GM19467 (cell line): ENCODE results near the gene HIVEP3.
"Not testable (repeated sequence)": the region's sequence is repeated elsewhere in the genome, so short reads cannot be mapped to it uniquely, and the experiment has no call there.

ENCODE experiments used
- ATAC-seq: cut with Tn5 transposase; IDR thresholded peaks from one replicate; pipeline ENCODE4 v1.9.1; 2021; ENCODE audit warnings: mild to moderate bottlenecking, moderate library complexity; ENCODE audit not compliant: unreplicated experiment

HIVEP3 gene

DNA sequence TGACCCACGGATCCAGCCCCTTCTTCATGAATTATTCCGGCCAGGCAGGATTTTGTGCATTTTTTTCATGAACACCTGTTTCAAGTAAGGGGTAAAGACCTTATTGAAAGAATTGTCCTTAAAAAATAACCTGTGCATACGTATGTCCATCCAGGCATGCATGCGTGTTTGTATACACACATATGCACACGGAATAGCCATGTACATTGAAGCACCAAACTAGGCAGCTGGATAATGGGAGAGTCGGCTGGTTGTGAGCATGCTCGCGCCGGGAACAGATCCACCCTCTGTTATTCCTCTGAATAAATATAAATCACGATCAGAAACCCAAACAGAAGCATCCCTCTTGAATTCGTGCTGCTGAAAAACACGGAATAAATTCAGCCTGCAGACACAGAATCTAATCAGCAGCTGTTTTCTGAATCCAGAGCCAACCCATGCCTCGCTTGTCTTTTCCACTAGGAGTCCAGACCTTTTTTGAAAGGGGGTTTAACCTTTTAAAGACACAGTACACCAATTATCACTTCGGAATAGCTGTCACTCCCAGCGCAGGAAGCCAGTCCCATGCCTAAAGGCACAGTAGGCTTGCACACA, at the start of gene HIVEP3:
TSS of gene HIVEP3 (minus strand) at position 473 of the 594 bp plus-strand sequence.
- ATAC-seq: no peak

DNA sequence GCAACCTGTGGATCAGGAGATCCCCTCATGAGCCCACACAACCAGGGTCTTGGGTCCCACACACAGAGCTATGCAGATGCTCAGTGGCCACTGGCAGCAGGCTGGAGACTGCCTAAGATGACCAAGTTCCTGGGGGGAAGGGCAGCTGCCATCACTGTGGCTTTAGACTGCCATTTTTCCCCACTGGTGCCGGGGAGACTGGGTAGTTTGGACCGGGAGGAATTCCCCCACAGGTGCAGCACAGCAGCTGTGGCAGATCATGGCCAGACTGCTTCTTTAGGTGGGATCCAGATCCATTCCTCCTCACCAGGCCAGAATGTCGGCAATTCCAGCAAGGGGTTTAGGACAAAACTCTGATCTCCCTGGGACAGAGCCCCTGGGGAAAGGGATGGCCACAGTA, 45.7 kb upstream of the HIVEP3 start:
- ATAC-seq: no peak

DNA sequence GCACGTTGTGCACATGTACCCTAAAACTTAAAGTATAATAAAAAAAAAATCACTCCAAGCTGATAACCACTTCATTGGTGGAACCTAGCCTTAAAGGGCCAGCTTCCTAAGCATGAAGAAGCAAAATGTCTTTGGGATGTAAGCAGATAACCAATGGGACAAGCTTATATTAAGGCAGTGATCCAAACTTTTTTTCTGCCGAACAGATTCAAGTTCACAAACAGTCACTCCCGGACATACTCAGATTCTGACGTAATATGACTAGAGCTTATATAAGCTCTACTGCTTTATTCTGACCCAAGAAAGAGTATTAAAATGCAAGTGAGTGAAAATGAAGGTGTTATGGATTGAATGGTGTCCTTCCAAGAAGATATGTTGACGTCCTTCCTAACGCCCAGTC, 44.9 kb upstream of the HIVEP3 start:
- no peak for ATAC-seq

GRCh38 chr1:41958015-41958673, 39.4 kb upstream of the HIVEP3 start:
- no peak for ATAC-seq

DNA sequence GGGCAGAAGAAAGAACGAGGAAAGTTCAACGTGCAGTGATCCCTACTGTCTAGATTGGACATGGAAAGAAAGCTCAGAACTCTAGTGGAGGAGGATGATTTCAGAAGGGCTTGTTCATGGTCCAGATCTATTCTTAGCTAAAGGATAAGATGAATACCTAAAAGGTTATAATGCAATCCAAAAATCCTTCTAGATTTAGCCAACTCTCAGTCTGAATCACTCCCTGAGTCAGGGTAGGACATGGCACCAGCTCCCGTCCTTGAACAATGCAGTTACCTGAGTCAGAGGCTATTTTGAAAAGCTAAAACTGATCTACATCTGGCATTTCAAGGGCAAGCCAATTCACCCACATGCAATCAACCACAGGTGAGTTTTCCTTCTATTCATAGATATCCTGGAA, 38.8 kb upstream of the HIVEP3 start:
- no peak for ATAC-seq

- ATAC-seq: no peak
Observed at GRCh38 chr1:41955461-41956159, 36.9 kb upstream of the HIVEP3 start.

DNA sequence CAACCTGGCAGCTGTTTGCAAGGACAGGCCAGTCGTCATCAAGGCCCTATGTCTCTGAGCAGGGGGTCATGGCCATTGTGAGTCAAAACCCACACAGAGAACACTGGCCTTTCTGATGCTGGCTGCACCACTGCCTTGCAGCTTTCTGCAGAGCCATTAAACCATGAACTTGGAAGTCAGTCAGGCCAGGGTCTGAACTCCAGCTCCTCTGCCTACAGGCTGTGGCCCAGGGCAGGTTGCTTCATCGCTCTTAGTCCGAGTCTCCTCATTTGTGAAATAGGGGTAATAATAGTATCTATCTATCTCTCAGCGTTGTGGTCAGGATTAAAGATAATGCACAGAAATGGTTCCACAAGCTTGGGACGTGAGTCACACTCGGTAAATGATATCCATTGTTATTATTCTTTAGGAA, 35.8 kb upstream of the HIVEP3 start:
- ATAC-seq: no peak

DNA sequence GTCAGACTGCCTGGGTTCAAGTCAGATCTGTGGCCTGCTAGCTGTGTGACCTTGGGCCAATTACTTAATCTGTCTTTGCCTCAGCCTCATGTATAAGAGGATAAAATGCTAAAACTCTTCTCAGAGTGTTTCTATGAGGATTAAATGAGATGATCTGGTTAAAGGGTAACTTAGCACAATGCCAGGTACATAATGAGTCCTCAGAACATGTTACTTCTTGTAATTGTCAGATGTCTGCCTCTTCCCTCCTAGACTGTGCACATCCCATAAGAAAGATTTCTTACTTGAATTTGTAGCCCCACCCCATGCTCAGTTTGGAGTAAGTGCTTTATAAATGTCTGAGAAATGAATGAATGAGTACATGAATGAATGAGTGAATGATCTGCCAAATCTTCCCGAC, 34.6 kb upstream of the HIVEP3 start:
- ATAC-seq: no peak

GRCh38 chr1:41952208-41952607, 33.5 kb upstream of the HIVEP3 start:
- ATAC-seq: no peak

- ATAC-seq: not testable (repeated sequence)
Observed at GRCh38 chr1:41951492-41951891, 32.8 kb upstream of the HIVEP3 start.

GRCh38 chr1:41950820-41951219, 32.1 kb upstream of the HIVEP3 start:
- no peak for ATAC-seq

- not testable (repeated sequence) for ATAC-seq
Observed at GRCh38 chr1:41945946-41946345, 27.2 kb upstream of the HIVEP3 start.

DNA sequence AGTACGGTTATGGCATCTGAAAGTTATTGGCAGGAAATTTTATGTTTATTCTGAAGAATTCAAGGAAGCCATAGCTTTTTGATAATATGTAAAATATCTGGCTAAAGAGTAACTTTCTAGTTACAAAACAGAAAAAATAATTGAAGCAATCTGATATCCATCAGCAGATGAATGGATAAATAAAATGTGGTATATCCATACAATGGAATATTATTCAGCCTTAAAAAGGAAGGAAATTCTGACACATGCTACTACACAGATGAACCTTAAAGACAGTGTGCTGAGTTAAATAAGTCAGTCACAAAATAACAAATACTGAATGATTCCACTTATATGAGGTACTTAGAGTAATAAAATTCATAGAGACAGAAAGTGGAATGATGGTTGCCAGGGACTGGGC, 25.0 kb upstream of the HIVEP3 start:
- ATAC-seq: no peak

DNA sequence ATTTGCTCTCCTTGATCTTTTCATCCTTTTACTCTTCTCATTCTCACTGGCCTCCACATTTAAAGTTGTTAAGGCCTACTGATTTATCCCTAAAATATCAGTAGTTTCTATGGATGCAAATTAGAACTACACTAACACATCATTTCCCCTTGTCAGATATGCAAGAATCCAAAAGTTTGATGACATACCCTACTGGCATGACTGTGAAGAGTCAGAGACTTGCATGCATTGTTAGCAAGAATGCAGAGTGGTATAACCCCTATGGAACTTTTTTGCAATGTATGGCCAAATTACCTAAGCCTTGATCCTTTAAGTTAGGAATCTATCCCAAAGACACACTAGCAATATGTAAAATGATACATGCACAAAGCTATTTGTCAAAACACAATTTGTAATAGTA, 23.6 kb upstream of the HIVEP3 start:
- ATAC-seq: no peak

DNA sequence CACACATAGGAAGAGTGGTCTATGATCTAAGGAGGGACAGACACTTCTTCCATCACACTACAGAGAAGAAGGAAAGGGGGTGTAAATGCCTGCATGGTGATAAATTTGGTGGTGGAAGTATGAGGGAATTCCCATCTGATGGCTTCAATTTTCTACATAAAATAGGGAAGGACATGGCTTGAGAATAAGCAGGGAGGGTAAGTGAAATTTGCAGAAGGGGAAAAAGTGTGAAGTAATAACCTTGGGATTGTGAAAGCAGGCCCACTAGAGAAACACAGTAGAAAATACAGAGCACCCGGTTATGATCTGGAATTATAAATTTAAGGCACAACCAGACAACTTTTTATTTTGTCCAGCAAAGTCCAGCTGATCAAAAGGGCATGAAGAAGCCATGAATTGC, 22.7 kb upstream of the HIVEP3 start:
- no peak for ATAC-seq

GRCh38 chr1:41939194-41939593, 20.5 kb upstream of the HIVEP3 start:
- no peak for ATAC-seq

GRCh38 chr1:41936107-41936506, 17.4 kb upstream of the HIVEP3 start:
- no peak for ATAC-seq

- ATAC-seq: no peak
Observed at GRCh38 chr1:41935226-41935625, 16.5 kb upstream of the HIVEP3 start.

GRCh38 chr1:41933106-41933505, 14.4 kb upstream of the HIVEP3 start:
- no peak for ATAC-seq

DNA sequence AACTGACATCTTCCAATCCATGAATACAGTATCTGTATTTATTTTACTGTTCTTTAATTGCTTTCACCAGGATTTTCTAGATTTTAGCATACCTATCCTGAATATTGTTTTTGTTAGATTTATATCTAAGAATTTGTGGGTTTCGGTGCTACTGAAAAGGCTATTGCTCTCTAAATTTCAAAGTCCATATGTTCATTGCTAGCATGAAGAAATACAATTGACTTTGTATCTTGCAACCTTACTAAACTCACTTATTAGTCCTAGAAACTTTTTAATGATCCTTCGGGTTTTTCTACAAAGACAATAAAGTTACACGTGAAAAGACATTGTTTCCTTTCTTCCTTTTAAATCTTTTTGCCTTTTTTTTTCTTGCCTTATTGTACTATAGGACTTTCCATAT, 12.9 kb upstream of the HIVEP3 start:
- ATAC-seq: no peak

DNA sequence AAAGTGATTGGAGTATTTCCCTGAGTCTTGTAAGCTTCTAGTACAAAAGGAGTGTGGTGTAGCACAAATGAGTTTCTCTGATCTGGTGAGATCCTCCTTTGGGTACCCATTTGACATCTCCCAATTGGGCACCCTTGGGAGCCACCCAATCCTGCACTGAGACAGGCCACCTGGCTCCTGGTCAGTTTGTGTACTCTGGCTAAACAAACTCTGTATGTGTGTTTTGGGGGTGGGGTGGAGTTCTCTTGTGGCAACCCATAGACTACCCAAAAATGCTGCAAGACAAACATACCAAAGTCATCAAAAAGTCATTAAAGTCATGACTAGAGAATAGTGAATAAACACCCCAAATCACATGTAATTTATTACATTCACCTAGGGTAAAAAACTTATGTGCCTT, 8.4 kb upstream of the HIVEP3 start:
- ATAC-seq: no peak

DNA sequence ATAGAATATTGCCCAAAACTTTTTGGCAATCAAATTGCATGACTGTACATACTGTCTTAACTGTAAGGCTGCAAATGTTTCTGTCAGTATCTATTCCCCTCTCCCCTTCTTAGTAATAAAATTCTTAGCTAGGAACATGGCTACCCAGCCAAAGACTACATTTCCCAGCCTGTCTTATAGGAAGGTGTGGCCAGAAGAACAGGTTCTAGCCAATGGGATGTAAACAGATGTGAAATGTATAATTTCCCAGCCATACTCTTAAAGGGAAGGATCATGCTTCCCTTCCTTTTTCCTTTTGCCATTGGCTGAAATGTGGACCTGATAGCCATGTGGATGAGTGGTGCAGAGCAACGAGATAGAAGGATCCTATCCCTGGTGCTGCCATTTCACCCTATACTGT, 7.0 kb upstream of the HIVEP3 start:
- no peak for ATAC-seq
